ENCODE data around the gene GCC1.

Gene GCC1

GRCh38 chr7:127616724-127617123 is 31.3 kb upstream of the GCC1 start:
- no peaks in the 10 kb centered on the region for H3K9me3 ChIP-seq (ENCODE audit: low read length)
- H3K27me3 ChIP-seq (ENCODE audit: control insufficient read depth in 1 of 2, insufficient read depth in 2 of 2, low read length in 2 of 2): peaks cover 0 to 19% of the 10 kb centered on the region in 2 donors
- no peak overlapping the region for H3K27ac ChIP-seq (ENCODE audit: low read depth, low read length)
- no peak overlapping the region for H3K4me3 ChIP-seq (ENCODE audit: low read depth in 1 of 2, low read length in 2 of 2)
- H3K9ac ChIP-seq (ENCODE audit: low read length): no peak overlapping the region
- H3K36me3 ChIP-seq (ENCODE audit: insufficient read depth, low read length): no peaks in the 10 kb centered on the region
- no peaks in the 10 kb centered on the region for H3K4me1 ChIP-seq (ENCODE audit: insufficient read depth, low read length)

- H3K4me1 ChIP-seq (ENCODE audit: insufficient read depth, low read length): no peaks in the 10 kb centered on the region
- H3K27ac ChIP-seq (ENCODE audit: low read depth, low read length): no peak overlapping the region
- H3K27me3 ChIP-seq (ENCODE audit: control insufficient read depth in 1 of 2, insufficient read depth in 2 of 2, low read length in 2 of 2): peaks cover 0 to 11% of the 10 kb centered on the region in 2 donors
- H3K36me3 ChIP-seq (ENCODE audit: insufficient read depth, low read length): no peaks in the 10 kb centered on the region
- H3K9me3 ChIP-seq (ENCODE audit: low read length): no peaks in the 10 kb centered on the region
- H3K9ac ChIP-seq (ENCODE audit: low read length): no peak overlapping the region
- no peak overlapping the region for H3K4me3 ChIP-seq (ENCODE audit: low read depth in 1 of 2, low read length in 2 of 2)
These were observed 26.9 kb upstream of the GCC1 start for GRCh38 chr7:127612263-127612662.

GRCh38 chr7:127609297-127609696 is 23.9 kb upstream of the GCC1 start:
- Histone ChIP-seq H3K4me1 (ENCODE audit: insufficient read depth, low read length) (no peaks in the 10 kb centered on the region), H3K27ac (ENCODE audit: low read depth, low read length) (no peak overlapping the region), H3K9me3 (ENCODE audit: low read length) (no peaks in the 10 kb centered on the region), H3K27me3 (ENCODE audit: control insufficient read depth in 1 of 2, insufficient read depth in 2 of 2, low read length in 2 of 2) (no peaks in the 10 kb centered on the region), H3K36me3 (ENCODE audit: insufficient read depth, low read length) (no peaks in the 10 kb centered on the region), H3K4me3 (ENCODE audit: low read depth in 1 of 2, low read length in 2 of 2) (no peak overlapping the region), H3K9ac (ENCODE audit: low read length) (no peak overlapping the region)

- no peak overlapping the region for H3K4me3 ChIP-seq (ENCODE audit: low read depth in 1 of 2, low read length in 2 of 2)
These were observed 23.1 kb upstream of the GCC1 start for GRCh38 chr7:127608446-127608845.

GRCh38 chr7:127600885-127601284 is 15.5 kb upstream of the GCC1 start:
- Histone ChIP-seq H3K27me3 (ENCODE audit: control insufficient read depth in 1 of 2, insufficient read depth in 2 of 2, low read length in 2 of 2) (no peaks in the 10 kb centered on the region), H3K4me3 (ENCODE audit: low read depth in 1 of 2, low read length in 2 of 2) (no peak overlapping the region), H3K9ac (ENCODE audit: low read length) (no peak overlapping the region), H3K27ac (ENCODE audit: low read depth, low read length) (no peak overlapping the region), H3K9me3 (ENCODE audit: low read length) (no peaks in the 10 kb centered on the region), H3K36me3 (ENCODE audit: insufficient read depth, low read length) (no peaks in the 10 kb centered on the region), H3K4me1 (ENCODE audit: insufficient read depth, low read length) (no peaks in the 10 kb centered on the region)

More at GRCh38 chr7:127608446-127608845, 23.1 kb upstream of the GCC1 start:
- Histone ChIP-seq H3K27ac (ENCODE audit: low read depth, low read length) (no peak overlapping the region), H3K27me3 (ENCODE audit: control insufficient read depth in 1 of 2, insufficient read depth in 2 of 2, low read length in 2 of 2) (no peaks in the 10 kb centered on the region), H3K9me3 (ENCODE audit: low read length) (no peaks in the 10 kb centered on the region), H3K9ac (ENCODE audit: low read length) (no peak overlapping the region), H3K36me3 (ENCODE audit: insufficient read depth, low read length) (no peaks in the 10 kb centered on the region), H3K4me1 (ENCODE audit: insufficient read depth, low read length) (no peaks in the 10 kb centered on the region)

GRCh38 chr7:127598318-127598717 is 12.9 kb upstream of the GCC1 start:
- H3K4me3 ChIP-seq (ENCODE audit: low read depth in 1 of 2, low read length in 2 of 2): no peak overlapping the region
- H3K27me3 ChIP-seq (ENCODE audit: control insufficient read depth in 1 of 2, insufficient read depth in 2 of 2, low read length in 2 of 2): no peaks in the 10 kb centered on the region
- no peak overlapping the region for H3K27ac ChIP-seq (ENCODE audit: low read depth, low read length)
- H3K4me1 ChIP-seq (ENCODE audit: insufficient read depth, low read length): no peaks in the 10 kb centered on the region
- no peak overlapping the region for H3K9ac ChIP-seq (ENCODE audit: low read length)
- H3K9me3 ChIP-seq (ENCODE audit: low read length): no peaks in the 10 kb centered on the region
- H3K36me3 ChIP-seq (ENCODE audit: insufficient read depth, low read length): no peaks in the 10 kb centered on the region

GRCh38 chr7:127595737-127596136 is 10.3 kb upstream of the GCC1 start:
- no peak overlapping the region for H3K27ac ChIP-seq (ENCODE audit: low read depth, low read length)
- H3K9me3 ChIP-seq (ENCODE audit: low read length): no peaks in the 10 kb centered on the region
- no peak overlapping the region for H3K9ac ChIP-seq (ENCODE audit: low read length)
- H3K4me3 ChIP-seq (ENCODE audit: low read depth in 1 of 2, low read length in 2 of 2): no peak overlapping the region
- peaks cover 13% of the 10 kb centered on the region for H3K36me3 ChIP-seq (ENCODE audit: insufficient read depth, low read length)
- no peaks in the 10 kb centered on the region for H3K4me1 ChIP-seq (ENCODE audit: insufficient read depth, low read length)
- H3K27me3 ChIP-seq (ENCODE audit: control insufficient read depth in 1 of 2, insufficient read depth in 2 of 2, low read length in 2 of 2): no peaks in the 10 kb centered on the region

GRCh38 chr7:127594490-127594889 is 9.1 kb upstream of the GCC1 start:
- H3K27me3 ChIP-seq (ENCODE audit: control insufficient read depth in 1 of 2, insufficient read depth in 2 of 2, low read length in 2 of 2): no peaks in the 10 kb centered on the region
- H3K27ac ChIP-seq (ENCODE audit: low read depth, low read length): no peak overlapping the region
- no peak overlapping the region for H3K9ac ChIP-seq (ENCODE audit: low read length)
- peaks cover 19% of the 10 kb centered on the region for H3K36me3 ChIP-seq (ENCODE audit: insufficient read depth, low read length)
- peaks cover 6% of the 10 kb centered on the region for H3K4me1 ChIP-seq (ENCODE audit: insufficient read depth, low read length)
- no peak overlapping the region for H3K4me3 ChIP-seq (ENCODE audit: low read depth in 1 of 2, low read length in 2 of 2)
- H3K9me3 ChIP-seq (ENCODE audit: low read length): no peaks in the 10 kb centered on the region

- no peaks in the 10 kb centered on the region for H3K27me3 ChIP-seq (ENCODE audit: control insufficient read depth in 1 of 2, insufficient read depth in 2 of 2, low read length in 2 of 2)
- H3K27ac ChIP-seq (ENCODE audit: low read depth, low read length): no peak overlapping the region
- no peaks in the 10 kb centered on the region for H3K9me3 ChIP-seq (ENCODE audit: low read length)
- H3K9ac ChIP-seq (ENCODE audit: low read length): no peak overlapping the region
- peaks cover 19% of the 10 kb centered on the region for H3K36me3 ChIP-seq (ENCODE audit: insufficient read depth, low read length)
- H3K4me3 ChIP-seq (ENCODE audit: low read depth in 1 of 2, low read length in 2 of 2): no peak overlapping the region
- H3K4me1 ChIP-seq (ENCODE audit: insufficient read depth, low read length): peaks cover 14% of the 10 kb centered on the region
These were observed 7.2 kb upstream of the GCC1 start for GRCh38 chr7:127592550-127592949.

GRCh38 chr7:127591591-127591990 is 6.2 kb upstream of the GCC1 start:
- peaks cover 19% of the 10 kb centered on the region for H3K36me3 ChIP-seq (ENCODE audit: insufficient read depth, low read length)
- no peak overlapping the region for H3K4me3 ChIP-seq (ENCODE audit: low read depth in 1 of 2, low read length in 2 of 2)
- H3K4me1 ChIP-seq (ENCODE audit: insufficient read depth, low read length): peaks cover 17% of the 10 kb centered on the region
- no peaks in the 10 kb centered on the region for H3K27me3 ChIP-seq (ENCODE audit: control insufficient read depth in 1 of 2, insufficient read depth in 2 of 2, low read length in 2 of 2)
- no peak overlapping the region for H3K27ac ChIP-seq (ENCODE audit: low read depth, low read length)
- H3K9me3 ChIP-seq (ENCODE audit: low read length): no peaks in the 10 kb centered on the region
- H3K9ac ChIP-seq (ENCODE audit: low read length): no peak overlapping the region

- Histone ChIP-seq H3K9ac (ENCODE audit: low read length) (no peak overlapping the region), H3K4me1 (ENCODE audit: insufficient read depth, low read length) (peaks cover 19% of the 10 kb centered on the region), H3K27me3 (ENCODE audit: control insufficient read depth in 1 of 2, insufficient read depth in 2 of 2, low read length in 2 of 2) (no peaks in the 10 kb centered on the region), H3K4me3 (ENCODE audit: low read depth in 1 of 2, low read length in 2 of 2) (no peak overlapping the region), H3K9me3 (ENCODE audit: low read length) (no peaks in the 10 kb centered on the region), H3K27ac (ENCODE audit: low read depth, low read length) (no peak overlapping the region), H3K36me3 (ENCODE audit: insufficient read depth, low read length) (peaks cover 19% of the 10 kb centered on the region)
These were observed 5.8 kb upstream of the GCC1 start for GRCh38 chr7:127591189-127591588.

- no peak overlapping the region for H3K9ac ChIP-seq (ENCODE audit: low read length)
- no peaks in the 10 kb centered on the region for H3K27me3 ChIP-seq (ENCODE audit: control insufficient read depth in 1 of 2, insufficient read depth in 2 of 2, low read length in 2 of 2)
- H3K36me3 ChIP-seq (ENCODE audit: insufficient read depth, low read length): peaks cover 19% of the 10 kb centered on the region
- peaks cover 24% of the 10 kb centered on the region for H3K4me1 ChIP-seq (ENCODE audit: insufficient read depth, low read length)
- peak overlapping the region in 1 of 2 donors; percentile 76 for H3K4me3 ChIP-seq (ENCODE audit: low read depth in 1 of 2, low read length in 2 of 2)
- H3K27ac ChIP-seq (ENCODE audit: low read depth, low read length): no peak overlapping the region
- no peaks in the 10 kb centered on the region for H3K9me3 ChIP-seq (ENCODE audit: low read length)
These were observed 4.5 kb upstream of the GCC1 start for GRCh38 chr7:127589896-127590295.

All from muscle layer of colon (tissue), 2 donors.